Loucy (cell line): ENCODE results near the gene LAPTM4A.

Source experiments
- H2AFZ ChIP-seq: fragments of 200-600 bp; sonication (generic); 2 replicates; pipeline ENCODE4 v1.6.0; 2016; ENCODE audit warnings: antibody characterized with exemption, mild to moderate bottlenecking, low read length, moderate library complexity
- H3F3A ChIP-seq: fragments of 200-600 bp; 2 replicates; pipeline ENCODE4 v1.6.0; 2016; ENCODE audit warnings: antibody characterized with exemption, low read depth, mild to moderate bottlenecking
- H3K27me3 ChIP-seq: fragments of 200-600 bp; sonication (generic); 2 replicates; pipeline ENCODE4 v1.6.1; 2014; ENCODE audit warnings: low read length, mild to moderate bottlenecking; ENCODE audit not compliant: insufficient read depth, poor library complexity, severe bottlenecking
- H3K36me3 ChIP-seq: fragments of 200-600 bp; sonication (generic); 2 replicates; pipeline ENCODE4 v1.6.1; 2016; ENCODE audit warnings: low read length; ENCODE audit not compliant: insufficient read depth
- H3K4me1 ChIP-seq: fragments of 200-600 bp; sonication (generic); 2 replicates; pipeline ENCODE4 v1.5.1; 2014; ENCODE audit warnings: low read length, mild to moderate bottlenecking; ENCODE audit not compliant: insufficient read depth, poor library complexity, severe bottlenecking
- H3K4me2 ChIP-seq: fragments of 200-600 bp; sonication (generic); 2 replicates; pipeline ENCODE4 v1.6.0; 2014; ENCODE audit warnings: antibody characterized with exemption, low read length, low read depth, mild to moderate bottlenecking; ENCODE audit not compliant: poor library complexity, severe bottlenecking
- H3K4me3 ChIP-seq: fragments of 200-600 bp; sonication (generic); 2 replicates; pipeline ENCODE4 v1.5.1; 2014; ENCODE audit warnings: low read length, mild to moderate bottlenecking, mixed read lengths; ENCODE audit not compliant: poor library complexity, severe bottlenecking
- H3K79me2 ChIP-seq: fragments of 200-600 bp; sonication (generic); 2 replicates; pipeline ENCODE4 v1.6.1; 2014; ENCODE audit warnings: low read length; ENCODE audit not compliant: insufficient read depth
- H3K9ac ChIP-seq: fragments of 200-600 bp; sonication (generic); 2 replicates; pipeline ENCODE4 v1.6.0; 2014; ENCODE audit warnings: mild to moderate bottlenecking, low read depth, low read length, moderate library complexity; ENCODE audit not compliant: poor library complexity, severe bottlenecking
- H3K9me2 ChIP-seq: fragments of 200-600 bp; sonication (generic); replicated peaks from 2 replicates; pipeline ENCODE4 v1.6.1; 2016; ENCODE audit warnings: low read depth, low read length, mixed read lengths
- H3K9me3 ChIP-seq: fragments of 200-600 bp; sonication (generic); 2 replicates; pipeline ENCODE4 v1.6.1; 2014; ENCODE audit warnings: mild to moderate bottlenecking, antibody characterized with exemption, low read length, low read depth; ENCODE audit not compliant: insufficient read depth
- H4K20me1 ChIP-seq: fragments of 200-600 bp; sonication (generic); 2 replicates; pipeline ENCODE4 v1.6.0; 2014; ENCODE audit warnings: antibody characterized with exemption, low read length, mild to moderate bottlenecking; ENCODE audit not compliant: insufficient read depth, poor library complexity, severe bottlenecking
- CTCF ChIP-seq: fragments of 200-600 bp; sonication (generic); conservative IDR thresholded peaks from 2 replicates; pipeline ENCODE4 v1.5.1; 2014; ENCODE audit warnings: mild to moderate bottlenecking, antibody characterized with exemption, low read length
- EZH2phosphoT487 ChIP-seq: fragments of 200-600 bp; IDR thresholded peaks from 2 replicates; pipeline ENCODE4 v1.6.1; 2018; ENCODE audit warnings: antibody characterized with exemption, mild to moderate bottlenecking, moderate library complexity, borderline replicate concordance

Gene LAPTM4A

GRCh38 chr2:19987936-19988335, 63.5 kb downstream of the LAPTM4A start:
- no peak for TF ChIP-seq EZH2phosphoT487
- no peak for TF ChIP-seq CTCF
- H2AFZ ChIP-seq = no peak overlapping the region
- H3K4me1 ChIP-seq = no peaks in the 10 kb centered on the region
- no peaks in the 10 kb centered on the region for H3K27me3 ChIP-seq
- H3K79me2 ChIP-seq = no peaks in the 10 kb centered on the region
- H3K4me3 ChIP-seq = no peak overlapping the region
- H3K9me2 ChIP-seq = no peaks in the 10 kb centered on the region
- no peak overlapping the region for H3K9ac ChIP-seq
- H3F3A ChIP-seq = no peaks in the 10 kb centered on the region
- no peaks in the 10 kb centered on the region for H3K36me3 ChIP-seq
- H3K9me3 ChIP-seq = no peaks in the 10 kb centered on the region
- H4K20me1 ChIP-seq = no peaks in the 10 kb centered on the region
- H3K4me2 ChIP-seq = no peak overlapping the region
